ENCODE data around the gene LMAN2L. TPM values are rescaled to one million over a fixed set of nuclear protein-coding genes. Genes with fewer than 3 reads are reported as not detected.

Gene LMAN2L
- total and polyA plus RNA-seq, 2 of the 8 experiments (the other 6 are each of a cell fraction or from before 2014, with no cell fraction given): 14.3 to 17.6 TPM

- Histone ChIP-seq H3K4me1 (replicated peaks in 1 of 4; ENCODE audit: control insufficient read depth in 3 of 4, insufficient read depth in 4 of 4, low read length in 3 of 4) (no peaks in the 10 kb centered on the region), H3K4ac (replicated peaks; ENCODE audit: insufficient read length, low read depth, low read length) (no peak overlapping the region), H3K4me2 (ENCODE audit: insufficient read depth in 1 of 2, low read depth in 2 of 2, low read length in 2 of 2) (no peak overlapping the region), H3K56ac (replicated peaks; ENCODE audit: insufficient read length, low read depth, low read length) (no peak overlapping the region), H3K27ac (ENCODE audit: low read depth, low read length) (no peak overlapping the region), H3K18ac (ENCODE audit: extremely low read depth, low read length) (no peak overlapping the region), H3K36me3 (ENCODE audit: control insufficient read depth in 2 of 4, insufficient read depth in 4 of 4, low read length in 3 of 4) (no peaks in the 10 kb centered on the region), H3K79me1 (ENCODE audit: low read depth, low read length) (no peaks in the 10 kb centered on the region), H3K79me2 (ENCODE audit: control insufficient read depth in 1 of 2, insufficient read depth in 2 of 2, low read length in 2 of 2) (no peaks in the 10 kb centered on the region), H2BK12ac (ENCODE audit: low read depth, low read length) (no peak overlapping the region), H3K4me3 (ENCODE audit: extremely low read depth in 1 of 4, insufficient read depth in 2 of 4, low read depth in 3 of 4, low read length in 4 of 4) (no peak overlapping the region), H3K27me3 (replicated peaks in 1 of 4; ENCODE audit: control insufficient read depth in 3 of 4, extremely low read depth in 1 of 4, insufficient read depth in 3 of 4, low read length in 3 of 4) (no peaks in the 10 kb centered on the region), H3K9me3 (ENCODE audit: insufficient read depth in 2 of 2, low read depth in 1 of 2, low read length in 1 of 2) (peaks cover 0 to 4% of the 10 kb centered on the region in 2 experiments; a peak in 2 of 4 replicates), H4K5ac (ENCODE audit: insufficient read length, low read depth, low read length) (no peak overlapping the region), H3K14ac (ENCODE audit: insufficient read length) (no peak overlapping the region), H4K91ac (replicated peaks; ENCODE audit: insufficient read length, low read length) (no peak overlapping the region), H4K8ac (ENCODE audit: extremely low read depth, insufficient read depth, low read length) (no peak overlapping the region), H3K9ac (replicated peaks in 1 of 4; ENCODE audit: extremely low read depth in 1 of 4, low read depth in 3 of 4, low read length in 3 of 4) (no peak overlapping the region), H2AK5ac (ENCODE audit: low read depth, low read length) (no peak overlapping the region), H2AFZ (ENCODE audit: low read length) (no peak overlapping the region), H3K23me2 (ENCODE audit: low read depth, low read length) (no peaks in the 10 kb centered on the region), H3K23ac (ENCODE audit: insufficient read length) (no peak overlapping the region), H2BK5ac (ENCODE audit: low read depth, low read length) (no peak overlapping the region), H2BK15ac (ENCODE audit: low read length) (no peak overlapping the region), H4K20me1 (replicated peaks in 1 of 2; ENCODE audit: control insufficient read depth in 1 of 2, insufficient read depth in 2 of 2, low read length in 2 of 2) (no peaks in the 10 kb centered on the region), H2BK20ac (ENCODE audit: low read length) (no peak overlapping the region), H2BK120ac (replicated peaks; ENCODE audit: low read depth, low read length) (no peak overlapping the region)
- no peak for TF ChIP-seq CHD1 (IDR thresholded peaks at IDR 0.05; ENCODE audit: low read depth, low read length)
- TF ChIP-seq NANOG (IDR thresholded peaks at IDR 0.05; ENCODE audit: insufficient read depth, low read depth, low read length, poor library complexity, severe bottlenecking): no peak
- no peak for TF ChIP-seq BCL11A (IDR thresholded peaks at IDR 0.05; ENCODE audit: low read depth in 2 of 2, low read length in 2 of 2)
- TF ChIP-seq SIRT6 (IDR thresholded peaks at IDR 0.05; ENCODE audit: low read length): no peak
- TF ChIP-seq SIN3A (conservative IDR thresholded peaks at IDR 0.05 in 1 of 2, IDR thresholded peaks at IDR 0.05 in 1 of 2; ENCODE audit: low read depth in 1 of 2, low read length in 2 of 2): no peak
- TF ChIP-seq KDM5A (IDR thresholded peaks at IDR 0.05; ENCODE audit: low read length): no peak
- no peak for TF ChIP-seq TAF1 (IDR thresholded peaks at IDR 0.05; ENCODE audit: low read depth, low read length)
- no peak for TF ChIP-seq SP4 (IDR thresholded peaks at IDR 0.05; ENCODE audit: low read length)
- TF ChIP-seq KDM4A (IDR thresholded peaks at IDR 0.05; ENCODE audit: low read depth, low read length, severe bottlenecking): no peak
- no peak for TF ChIP-seq JUN (IDR thresholded peaks at IDR 0.05; ENCODE audit: low read depth, low read length)
- no peak for TF ChIP-seq PHF8 (conservative IDR thresholded peaks at IDR 0.05; ENCODE audit: low read depth, low read length)
- TF ChIP-seq CHD2 (IDR thresholded peaks at IDR 0.05; ENCODE audit: low read length): no peak
- ChIA-PET POLR2A (ENCODE audit: partially characterized antibody) (interaction anchor here (0.6 to 1.2 kb wide), 5 partner anchors 10 to 243 kb away, joined by 3 to 4 read pairs (median 3); no protein-coding TSS in a partner anchor), CTCF (ENCODE audit: partially characterized antibody) (interaction anchor here (0.9 kb wide), 1 partner anchor 23 kb away, joined by 3 read pairs; no protein-coding TSS in a partner anchor)
- 84% methylated on average over 5 of the region's 5 CpGs; no CpG with 5 or more reads in 1 of the 2 experiments for whole genome bisulfite sequencing, 2 experiments (ENCODE audit: extremely low coverage in 1 of 2, insufficient coverage in 1 of 2, insufficient read length in 1 of 2, insufficient replicate concordance in 2 of 2, low coverage in 1 of 2, low lambda C conversion rate in 2 of 2, missing lambda C conversion rate in 1 of 2)
- FAIRE-seq: no peak
- DNase-seq (ENCODE audit: low read depth in 1 of 2, low spot score in 2 of 2): no peak
Measured at GRCh38 chr2:96663177-96663576, 76.7 kb downstream of the LMAN2L start.

Data from H1 (cell line).